Kasumi-1 (cell line): ENCODE data around the gene POU3F3.

Experiments used
- DNase-seq, 2 experiments: peaks; one replicate each; lab custom pipeline; 2025; lab: John Stamatoyannopoulos, UW

POU3F3 gene

DNA sequence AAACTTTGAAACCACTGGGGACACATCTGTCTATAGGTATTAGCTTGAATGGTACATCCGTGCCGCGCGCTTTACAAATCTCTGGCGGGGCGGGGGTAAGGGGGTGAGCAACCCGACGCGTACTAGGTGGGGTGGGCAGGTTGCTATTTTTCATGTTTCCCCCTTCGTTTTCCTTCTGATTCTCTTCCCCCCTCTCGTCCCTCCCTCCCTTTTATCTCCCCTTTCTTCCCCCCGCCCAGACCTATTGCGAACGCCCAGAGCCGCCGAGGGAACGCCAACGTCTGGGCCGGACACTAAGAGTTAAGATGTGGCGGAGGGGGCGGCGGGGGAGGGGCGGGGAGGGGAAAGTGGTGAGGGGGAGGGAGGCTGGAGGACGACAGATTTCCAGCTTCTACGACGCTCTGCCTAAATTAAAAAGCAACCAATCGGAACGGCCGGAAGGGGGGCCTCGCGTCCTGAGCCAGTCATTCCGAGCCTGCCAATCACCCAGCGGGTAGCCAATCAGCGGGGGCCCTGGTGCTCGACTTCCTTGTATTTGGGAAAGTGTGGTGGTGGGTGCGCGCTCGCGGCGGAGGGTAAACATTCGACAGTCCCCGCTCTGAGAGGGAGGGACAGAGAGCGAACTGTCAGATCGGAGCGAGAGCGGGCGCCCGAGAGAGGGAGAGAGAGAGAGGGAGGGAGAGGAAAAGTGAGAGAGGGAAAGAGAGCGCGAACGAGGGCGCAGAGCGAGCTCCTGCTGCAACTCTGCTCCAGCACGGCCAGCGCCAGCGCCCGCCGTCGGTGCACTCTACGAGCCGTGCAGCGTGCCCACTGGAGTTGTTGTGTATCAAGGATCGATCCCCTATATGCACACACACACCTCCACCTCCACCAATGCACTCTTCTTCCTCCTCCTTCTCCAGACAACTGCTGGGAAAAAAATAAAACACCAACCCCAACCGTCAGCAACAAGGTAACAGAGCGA, at the start of gene POU3F3:
POU3F3 (plus strand) TSS at position 582 of the 964 bp plus-strand sequence. CDS start 1,396 bp downstream, outside the sequence.
- DNase-seq, result no peak

DNA sequence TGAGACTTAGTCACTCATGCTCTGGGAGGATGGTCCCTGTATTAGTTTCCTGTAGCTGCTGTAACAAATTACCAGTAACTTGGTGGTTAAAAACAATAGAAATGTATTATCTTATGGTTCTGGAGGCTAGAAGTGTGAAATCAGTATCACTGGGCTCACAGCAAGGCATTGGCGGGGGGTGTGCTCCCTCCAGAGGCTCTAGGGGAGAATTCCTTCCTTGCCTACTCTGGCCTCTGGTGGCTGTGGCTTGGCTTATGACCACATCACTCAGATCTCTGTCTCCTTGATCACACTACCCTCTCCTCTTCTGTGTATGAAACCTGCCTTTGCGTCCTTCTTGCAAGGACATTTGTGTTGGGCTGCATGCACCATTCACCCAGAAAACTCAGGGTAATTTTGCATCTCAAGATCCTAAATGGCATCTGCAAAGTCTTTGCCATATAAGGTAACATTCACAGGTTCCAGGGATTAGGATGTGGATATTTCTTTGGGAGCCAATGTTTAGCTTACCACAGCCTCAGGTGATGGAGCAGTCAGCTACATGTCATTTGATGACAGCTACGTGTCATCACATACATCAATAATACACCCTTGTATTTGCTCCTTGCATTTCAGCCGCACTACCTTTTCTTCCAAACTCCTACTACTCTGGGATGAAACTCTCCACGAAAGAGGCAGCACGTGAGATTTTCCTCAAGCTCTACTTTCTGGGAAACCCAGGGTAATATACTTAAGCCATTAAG, 49.6 kb upstream of the POU3F3 start:
- DNase-seq, result peak in 1 of 2 experiments; percentile 1

DNA sequence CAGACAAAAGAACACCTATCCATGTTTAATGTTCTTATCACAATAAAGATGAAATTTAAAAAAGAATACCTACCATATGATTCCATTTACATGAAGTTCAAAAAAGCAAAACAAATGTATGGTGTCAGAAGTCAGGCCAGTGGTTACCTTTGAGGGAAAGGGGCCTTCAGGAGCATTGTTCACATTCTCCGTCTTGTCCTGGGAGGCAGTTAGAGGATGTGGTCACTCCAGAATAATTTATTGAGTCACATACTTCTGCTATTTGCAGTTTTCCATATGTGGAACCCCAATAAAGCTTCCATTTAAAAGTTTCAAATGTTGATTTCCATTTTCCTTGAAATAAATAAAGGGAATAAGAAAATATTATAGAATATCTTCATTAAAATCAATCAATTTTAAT, 41.6 kb upstream of the POU3F3 start:
- DNase-seq, result peak; percentile 8 to 37

DNA sequence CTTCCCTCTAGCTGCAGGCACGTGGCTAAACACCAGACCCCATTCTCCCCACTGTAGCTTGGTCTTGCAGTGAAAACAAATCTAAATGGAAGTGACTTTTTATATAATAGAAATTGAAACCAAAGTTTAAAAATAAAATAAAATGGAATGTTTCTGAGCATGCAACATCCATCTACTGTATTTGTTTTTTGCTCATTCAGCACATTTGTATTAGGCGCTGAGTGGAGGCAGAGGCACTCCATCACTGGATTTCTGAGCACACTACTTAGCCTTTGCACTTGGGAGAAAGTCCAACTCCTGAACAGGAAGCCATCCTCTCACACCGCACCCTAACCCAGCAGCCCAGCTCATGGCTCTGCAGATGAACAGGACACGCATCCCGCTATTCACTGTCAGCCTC, 37.8 kb upstream of the POU3F3 start:
- DNase-seq, result no peak

DNA sequence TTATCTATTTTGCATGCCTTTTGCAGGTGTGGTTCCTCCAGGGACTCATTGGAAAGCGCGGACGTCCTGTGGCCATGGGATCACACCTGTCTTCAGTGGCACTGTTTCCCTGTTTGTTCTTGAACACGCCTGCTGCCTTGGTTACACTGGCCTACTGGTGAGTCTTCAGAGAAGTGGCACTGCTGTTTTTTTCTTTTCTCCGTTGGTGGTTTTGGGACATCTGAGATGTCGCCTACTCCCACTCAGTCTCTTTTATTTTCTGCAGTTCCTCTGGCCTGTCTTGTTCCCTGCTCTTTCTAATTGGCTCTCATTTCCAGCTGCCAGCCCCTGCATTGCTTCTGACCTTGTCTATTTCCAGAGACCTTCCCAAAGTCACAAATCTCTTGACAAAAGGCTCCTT, 35.7 kb upstream of the POU3F3 start:
- peak; percentile 59 to 68 for DNase-seq

DNA sequence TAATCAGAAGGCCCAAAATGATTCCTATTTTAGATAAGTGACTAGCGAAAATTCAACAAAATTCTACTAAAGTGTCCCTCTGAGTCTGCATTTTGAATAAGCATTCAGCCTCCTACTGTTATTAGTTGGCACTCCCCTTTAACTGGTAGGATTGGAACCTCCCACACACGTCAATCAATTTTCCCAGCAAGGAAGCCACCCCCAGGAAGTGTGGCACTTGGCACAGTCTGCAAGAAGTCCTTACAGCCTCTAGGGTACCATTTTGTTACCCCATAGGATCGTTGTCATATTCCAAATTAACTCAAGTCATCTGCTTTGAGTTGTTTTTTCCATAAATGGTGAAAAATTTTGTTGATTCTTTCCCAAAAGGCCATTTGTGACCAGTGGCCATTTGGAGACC, 33.8 kb upstream of the POU3F3 start:
- DNase-seq, result no peak

GRCh38 chr2:104825124-104825865, 28.6 kb upstream of the POU3F3 start:
- no peak for DNase-seq

DNA sequence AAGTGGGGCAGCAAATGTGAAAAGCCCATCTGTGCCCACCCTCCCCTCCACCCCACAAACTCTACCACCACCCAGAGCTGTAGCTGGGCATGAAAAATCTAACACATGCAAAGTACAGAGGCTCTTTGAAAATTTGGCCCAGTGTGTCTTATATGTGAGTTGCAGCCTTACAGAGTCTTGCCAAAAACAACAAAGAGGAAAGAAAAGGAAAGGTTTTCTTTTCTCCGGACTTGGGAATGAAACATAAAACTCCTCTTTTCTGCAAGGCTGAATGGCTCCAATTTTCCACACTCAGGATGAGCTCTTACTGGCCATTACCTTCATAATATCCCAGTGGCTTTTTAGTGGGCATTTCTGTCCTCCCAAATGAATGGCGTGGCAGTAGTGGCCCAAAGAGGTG, 27.9 kb upstream of the POU3F3 start:
- DNase-seq, result no peak

DNA sequence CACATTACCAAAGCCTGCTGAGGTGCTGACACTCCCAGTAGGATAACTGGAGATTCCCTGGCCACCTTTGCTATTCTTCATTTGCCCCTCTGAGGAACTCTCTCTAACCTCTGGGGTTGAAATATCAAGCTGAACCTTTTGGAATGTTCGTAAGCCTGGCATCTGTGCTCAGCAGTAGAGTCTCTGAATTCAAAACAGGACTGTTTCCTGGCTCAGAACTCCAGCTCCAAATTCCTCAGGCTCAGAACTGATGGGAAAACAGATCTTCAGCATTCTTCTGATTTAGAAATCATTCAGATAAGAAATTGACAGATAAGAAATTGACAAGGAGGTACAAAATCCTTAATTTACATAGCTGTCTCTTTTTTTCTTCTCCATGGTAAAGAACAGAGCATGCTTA, 22.2 kb upstream of the POU3F3 start:
- no peak for DNase-seq

DNA sequence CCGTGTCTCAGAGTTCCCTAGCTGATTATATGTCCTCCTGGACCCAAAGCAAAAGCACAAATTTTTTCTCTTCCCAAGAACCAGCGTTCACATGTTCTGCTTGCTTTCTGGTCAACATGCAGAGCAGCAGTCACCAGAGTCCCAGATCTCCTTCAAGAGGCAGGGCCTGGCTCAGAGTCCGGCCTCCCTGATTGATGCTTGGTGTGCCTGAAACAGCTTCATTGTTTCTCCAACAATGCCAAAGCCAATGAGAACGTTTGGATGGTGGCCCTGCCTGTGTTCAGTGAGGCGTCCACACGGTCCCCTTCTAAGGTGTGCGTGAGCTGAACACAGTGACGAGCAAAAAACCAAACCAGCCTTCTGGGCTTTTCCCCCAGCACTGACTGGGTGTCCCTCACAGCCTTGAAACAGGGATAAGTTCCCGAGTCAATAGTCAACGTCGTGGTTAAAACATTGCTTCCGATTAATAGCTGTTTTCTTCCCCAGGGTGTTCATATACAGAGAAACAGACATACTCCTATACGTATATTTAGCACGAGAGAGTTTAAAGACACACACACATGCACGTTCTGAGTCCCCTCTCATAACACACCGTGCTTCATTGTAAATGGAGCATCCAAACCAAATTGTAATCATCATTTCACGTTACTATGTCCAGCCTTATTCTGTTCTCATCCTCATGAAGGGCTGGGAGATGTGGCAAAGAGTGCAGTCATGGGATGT, 19.3 kb upstream of the POU3F3 start:
- DNase-seq, result no peak

- DNase-seq, result no peak
Observed at GRCh38 chr2:104836265-104836664, 17.6 kb upstream of the POU3F3 start.

DNA sequence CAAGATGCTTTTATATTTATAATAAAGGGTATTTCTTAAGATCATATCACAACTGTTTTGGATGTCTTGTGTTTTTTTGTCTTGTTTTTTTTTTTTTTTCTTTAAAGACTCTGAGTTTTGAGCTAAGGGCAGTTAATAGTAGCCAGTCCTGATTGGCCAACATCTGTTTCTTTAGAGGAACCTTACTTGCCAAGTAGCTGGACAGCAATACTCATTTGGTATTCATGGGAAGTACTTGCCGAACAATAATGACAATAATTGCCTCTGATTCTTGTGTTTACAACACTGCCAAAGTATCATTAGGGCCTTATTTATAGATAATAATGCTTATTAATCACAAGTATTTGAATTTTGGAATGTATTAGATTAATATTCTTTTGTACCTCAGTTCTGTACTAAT, 17.1 kb upstream of the POU3F3 start:
- DNase-seq, result no peak

DNA sequence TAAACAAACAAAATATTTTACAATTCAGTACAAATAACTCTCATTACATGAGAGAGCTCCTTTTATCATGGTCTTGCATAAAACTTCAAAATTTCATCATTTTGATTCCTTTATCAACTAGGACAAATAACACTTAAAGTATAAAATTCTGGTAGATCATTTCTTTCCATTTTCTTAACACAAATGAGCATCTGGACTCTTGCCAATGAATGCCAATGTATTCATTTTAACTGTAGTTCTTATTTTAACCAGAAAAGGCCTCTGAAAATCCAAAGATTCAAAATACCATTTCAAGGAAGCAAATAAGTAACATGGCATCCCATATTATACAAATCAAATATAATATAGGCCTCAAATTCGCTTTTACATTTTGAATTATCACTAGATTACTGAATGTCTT, 13.8 kb upstream of the POU3F3 start:
- DNase-seq, result no peak

- DNase-seq, result no peak
Observed at GRCh38 chr2:104840893-104841585, 12.9 kb upstream of the POU3F3 start.

DNA sequence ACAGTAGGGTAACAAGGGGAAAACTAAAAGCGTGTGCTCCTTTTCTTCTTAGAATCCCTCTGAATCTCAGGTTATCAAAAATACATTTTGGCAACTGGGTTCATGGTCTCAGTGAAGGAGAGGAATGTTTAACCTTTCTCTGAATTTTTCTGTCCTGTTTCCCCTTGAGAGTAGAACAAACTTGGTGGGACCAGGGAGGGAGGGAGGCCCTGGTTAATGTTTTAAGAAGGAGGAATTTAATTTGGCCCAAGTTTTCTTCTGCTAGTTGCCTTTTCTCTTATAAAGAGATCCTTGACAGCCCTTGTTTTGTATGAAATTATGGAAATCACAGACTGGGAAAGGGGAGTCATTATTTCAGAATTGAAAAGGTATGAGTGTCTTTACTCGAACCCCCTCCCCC, 12.2 kb upstream of the POU3F3 start:
- no peak for DNase-seq

DNA sequence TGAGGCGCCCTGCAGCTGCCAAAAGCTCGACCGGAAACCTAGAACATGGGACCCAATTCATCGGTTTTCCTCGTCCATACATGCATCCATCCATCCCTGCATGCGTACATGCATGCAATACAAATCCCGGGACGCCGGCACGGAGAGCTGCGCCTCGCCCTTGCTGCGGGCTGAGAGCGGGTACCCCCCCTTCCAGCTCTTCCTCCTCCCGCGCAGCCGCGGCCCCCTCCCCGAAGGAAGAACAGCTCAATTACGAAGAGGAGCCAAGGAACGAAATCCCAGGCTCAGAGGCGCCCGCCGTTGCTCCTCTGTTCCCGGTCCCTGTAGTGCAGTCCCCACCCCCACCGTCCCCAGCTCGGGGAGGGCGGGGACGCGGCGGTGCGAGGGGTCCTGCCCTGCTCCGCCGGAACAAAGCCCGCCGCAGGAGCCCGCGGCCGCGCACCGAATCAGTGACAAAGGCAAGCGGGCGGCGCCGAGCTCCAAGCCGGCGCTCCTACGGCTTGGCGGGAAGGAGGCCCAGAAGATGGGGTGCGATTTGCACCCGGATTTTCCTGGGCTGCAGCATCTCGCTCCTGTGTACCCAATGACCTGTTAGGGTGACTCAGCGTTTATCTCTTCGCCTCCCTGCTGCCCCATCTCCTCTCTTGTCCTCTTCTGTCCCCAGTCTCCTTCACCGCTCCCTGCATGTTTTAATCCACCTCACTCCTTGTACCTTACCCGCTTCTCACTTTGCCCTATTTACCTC, 8.9 kb upstream of the POU3F3 start:
- no peak for DNase-seq

DNA sequence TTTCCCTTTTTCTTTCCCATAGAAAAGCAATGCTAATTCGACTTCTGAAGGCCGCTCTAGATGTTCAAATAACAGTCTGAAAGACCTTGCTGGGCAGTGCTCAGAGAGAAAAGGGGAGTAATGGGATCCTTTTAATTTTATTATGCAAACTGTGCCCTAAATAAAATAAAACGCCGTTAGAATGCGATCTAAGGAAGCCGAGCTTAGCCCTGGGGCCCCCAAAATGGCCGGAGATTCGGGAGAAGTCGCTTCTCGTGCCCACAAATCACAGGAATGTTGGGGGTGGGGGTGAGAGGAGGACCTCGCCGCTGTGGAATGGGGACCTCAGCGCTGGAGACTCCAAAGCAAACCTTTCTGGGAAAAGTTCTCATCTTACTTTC, 8.4 kb upstream of the POU3F3 start:
- DNase-seq, result no peak

DNA sequence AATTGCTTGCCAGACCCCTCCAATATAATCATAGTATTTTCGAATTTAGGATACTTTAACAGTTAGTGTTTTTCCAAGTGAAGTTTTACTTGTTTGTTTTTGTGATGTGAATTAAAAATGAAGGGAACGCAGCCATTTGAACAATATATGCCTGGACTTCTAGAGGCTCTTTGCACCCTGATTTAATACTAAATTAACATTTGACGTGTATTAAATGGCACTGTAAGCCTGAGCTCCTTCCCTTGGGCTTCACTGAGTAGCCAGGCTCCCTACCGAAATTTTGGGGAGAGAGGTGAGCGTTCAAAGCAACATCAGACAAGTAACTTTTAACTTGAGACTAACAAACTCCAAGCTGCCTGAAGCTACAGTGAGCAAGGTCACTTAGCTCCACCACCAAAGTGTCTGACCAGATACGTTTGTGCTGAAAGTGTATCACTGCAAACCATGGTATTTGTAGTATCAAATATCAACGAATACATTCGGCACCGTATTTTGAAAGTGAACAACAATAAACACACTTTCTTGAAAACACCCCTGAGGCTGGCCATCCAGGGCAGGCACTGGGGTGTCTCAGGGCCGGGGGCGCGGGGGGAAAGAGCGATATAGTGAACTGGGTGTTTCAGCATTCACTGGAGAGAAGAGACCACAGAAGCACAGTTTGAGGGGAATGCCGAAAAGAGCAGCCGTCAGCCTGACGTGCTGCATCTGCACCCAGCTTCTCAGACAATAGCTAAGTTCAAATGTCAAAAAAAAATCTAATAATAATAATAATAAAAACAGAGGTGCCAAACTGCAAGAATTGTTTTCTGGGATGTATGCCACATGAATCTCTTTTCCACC, 7.7 kb upstream of the POU3F3 start:
- no peak for DNase-seq

DNA sequence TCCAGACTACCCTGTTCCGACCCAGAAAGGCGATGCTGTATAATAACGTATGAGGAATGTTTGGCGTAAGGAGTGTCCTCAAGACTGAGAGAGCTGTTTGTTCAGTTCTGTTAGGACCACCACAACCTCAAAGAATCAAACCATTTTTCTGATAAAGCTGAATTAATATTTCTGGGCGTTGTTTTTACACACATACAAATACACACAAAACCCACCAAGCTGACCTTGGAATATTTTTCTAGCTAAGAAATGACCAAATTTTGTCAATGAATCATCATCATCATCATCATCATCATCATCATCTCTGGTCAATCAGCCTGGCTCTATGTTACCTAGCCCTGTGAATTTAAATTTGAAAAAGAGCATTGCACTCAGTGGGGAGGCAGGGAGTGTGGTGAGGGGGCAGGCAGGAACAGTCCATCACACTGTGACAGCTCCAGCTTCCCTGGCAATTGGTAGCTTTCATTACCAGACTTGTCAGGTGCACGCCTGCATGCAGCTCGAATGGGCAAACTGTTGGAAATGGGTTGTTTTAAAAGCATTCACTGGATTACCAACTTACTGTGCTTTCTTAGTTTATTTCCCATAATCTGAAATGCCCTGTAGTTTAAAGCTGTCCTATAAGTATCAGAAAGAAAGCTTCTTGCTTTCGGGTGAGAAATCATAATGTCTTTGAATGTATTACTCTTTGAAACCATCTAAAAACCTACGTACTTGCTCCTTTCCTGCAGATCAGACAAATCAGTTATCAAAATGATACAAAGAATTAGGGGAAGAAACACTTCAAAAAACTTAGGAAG, 6.9 kb upstream of the POU3F3 start:
- no peak for DNase-seq
